HL-60 (cell line): ENCODE measurements around the gene BANP.

Experiments used
- DNase-seq, 2 experiments: peaks; one replicate each; pipeline ENCODE4 v3.0.0-alpha.2; 2010 to 2020; ENCODE audit warnings: low read depth in 1 of 2, low spot score in 1 of 2
- H3K27ac ChIP-seq: fragments of 250-450 bp; sonication (Bioruptor Pico); replicated peaks from 2 replicates; pipeline ENCODE4 v1.5.1; 2020; ENCODE audit warnings: mild to moderate bottlenecking, moderate library complexity
- H3K27me3 ChIP-seq: fragments of 250-450 bp; sonication (Bioruptor Pico); 2 replicates; pipeline ENCODE4 v1.5.1; 2021; ENCODE audit warnings: mild to moderate bottlenecking, moderate library complexity; ENCODE audit not compliant: insufficient read depth, poor library complexity, severe bottlenecking
- H3K4me3 ChIP-seq: replicated peaks from 2 replicates; pipeline ENCODE4 v1.5.1; 2011; ENCODE audit warnings: mild to moderate bottlenecking, control low read depth, low read length; ENCODE audit not compliant: insufficient read depth
- CTCF ChIP-seq: IDR thresholded peaks from one replicate; pipeline ENCODE4 v1.5.1; 2011; ENCODE audit warnings: low read length, control low read depth, inconsistent platforms; ENCODE audit not compliant: insufficient read depth
- GABPA ChIP-seq: IDR thresholded peaks from 2 replicates; pipeline ENCODE4 v1.6.1; 2012; ENCODE audit warnings: low read depth
- POLR2AphosphoS5 ChIP-seq: IDR thresholded peaks from 2 replicates; pipeline ENCODE4 v1.6.1; 2012; ENCODE audit warnings: low read depth
- REST ChIP-seq: IDR thresholded peaks from 2 replicates; pipeline ENCODE4 v1.6.1; 2012; ENCODE audit warnings: low read depth; ENCODE audit not compliant: insufficient replicate concordance
- SPI1 ChIP-seq: IDR thresholded peaks from 2 replicates; pipeline ENCODE4 v1.6.1; 2012; ENCODE audit warnings: low read depth, mild to moderate bottlenecking, borderline replicate concordance

The BANP gene

GRCh38 chr16:87942680-87943079 is 8.6 kb upstream of the BANP start:
- TF ChIP-seq REST (no peak), SPI1 (no peak), GABPA (no peak), CTCF (no peak), POLR2AphosphoS5 (no peak)
- H3K27ac ChIP-seq: no peak overlapping the region
- no peak for DNase-seq
- H3K27me3 ChIP-seq: no peaks in the 10 kb centered on the region
- no peak overlapping the region for H3K4me3 ChIP-seq

- no peak for DNase-seq
- TF ChIP-seq POLR2AphosphoS5 (no peak), CTCF (no peak), SPI1 (no peak), GABPA (no peak), REST (no peak)
- H3K27me3 ChIP-seq: no peaks in the 10 kb centered on the region
- H3K4me3 ChIP-seq: no peak overlapping the region
- H3K27ac ChIP-seq: no peak overlapping the region
Observed at GRCh38 chr16:87945351-87946042, 5.7 kb upstream of the BANP start.

GRCh38 chr16:87946596-87947347 is 4.5 kb upstream of the BANP start:
- Histone ChIP-seq H3K27me3 (no peaks in the 10 kb centered on the region), H3K4me3 (no peak overlapping the region), H3K27ac (no peak overlapping the region)
- no peak for DNase-seq
- no peak for TF ChIP-seq CTCF
- TF ChIP-seq REST: no peak
- TF ChIP-seq POLR2AphosphoS5: no peak
- TF ChIP-seq SPI1: no peak
- no peak for TF ChIP-seq GABPA
